ENCODE results near the gene WDR37.

WDR37 gene

DNA sequence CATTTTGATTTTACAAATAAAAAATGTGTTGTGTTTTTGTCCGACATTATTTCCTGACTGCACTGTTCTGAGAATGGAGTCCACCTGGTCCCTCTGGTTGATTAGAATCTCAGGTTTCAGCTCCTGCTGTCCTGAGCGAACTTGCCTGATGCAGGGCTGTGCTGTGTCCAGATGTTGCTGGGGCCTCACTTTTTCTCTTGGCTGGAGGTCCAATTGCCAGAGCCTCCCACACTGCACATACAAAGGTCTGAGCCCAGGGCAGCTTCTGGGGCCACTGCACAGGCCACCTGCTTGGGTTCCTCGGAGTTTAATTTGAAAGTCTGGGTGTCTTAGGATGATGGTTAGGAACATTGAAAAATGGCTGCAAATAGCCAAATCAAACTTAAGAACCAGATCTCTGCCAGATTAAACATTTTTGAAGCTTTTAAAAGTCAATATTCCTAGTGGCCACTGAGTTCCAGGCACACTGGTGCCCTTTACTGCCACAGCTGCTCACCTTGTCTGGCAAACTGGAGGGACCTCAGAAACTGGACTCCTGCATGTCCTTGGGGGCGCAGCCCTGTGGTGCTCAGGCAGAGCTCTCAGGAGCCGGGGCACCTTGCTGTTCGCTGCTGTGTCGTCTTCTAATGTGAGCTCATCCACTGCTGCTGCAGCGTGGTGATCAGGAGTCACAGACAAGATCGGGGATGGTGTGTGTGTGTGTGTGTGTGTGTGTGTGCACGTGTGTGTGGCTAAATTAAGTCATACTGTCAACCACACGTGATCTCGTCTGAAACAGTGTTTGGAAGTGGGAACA is 75.0 kb downstream of the WDR37 start:
- DNase-seq = no peak

DNA sequence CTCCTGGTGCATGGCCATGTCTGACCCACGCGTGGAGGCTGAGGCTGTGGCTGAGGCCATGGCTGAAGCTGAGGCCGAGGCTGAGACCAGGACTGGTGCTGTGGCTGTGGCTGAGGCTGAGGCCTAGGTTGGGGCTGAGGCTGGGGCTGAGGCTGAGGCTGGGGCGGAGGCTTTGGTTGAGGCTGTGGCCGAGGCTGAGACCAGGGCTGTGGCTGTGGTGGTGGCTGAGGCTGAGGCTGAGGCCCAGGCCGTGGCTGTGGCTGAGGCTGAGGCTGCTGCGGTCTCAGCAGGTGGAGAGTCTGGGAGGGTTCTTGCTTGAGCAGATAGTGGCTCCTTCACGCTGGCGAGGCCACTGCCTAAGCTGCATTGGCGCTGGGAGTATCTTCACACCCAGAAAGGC is 76.4 kb downstream of the WDR37 start:
- no peak for DNase-seq

DNA sequence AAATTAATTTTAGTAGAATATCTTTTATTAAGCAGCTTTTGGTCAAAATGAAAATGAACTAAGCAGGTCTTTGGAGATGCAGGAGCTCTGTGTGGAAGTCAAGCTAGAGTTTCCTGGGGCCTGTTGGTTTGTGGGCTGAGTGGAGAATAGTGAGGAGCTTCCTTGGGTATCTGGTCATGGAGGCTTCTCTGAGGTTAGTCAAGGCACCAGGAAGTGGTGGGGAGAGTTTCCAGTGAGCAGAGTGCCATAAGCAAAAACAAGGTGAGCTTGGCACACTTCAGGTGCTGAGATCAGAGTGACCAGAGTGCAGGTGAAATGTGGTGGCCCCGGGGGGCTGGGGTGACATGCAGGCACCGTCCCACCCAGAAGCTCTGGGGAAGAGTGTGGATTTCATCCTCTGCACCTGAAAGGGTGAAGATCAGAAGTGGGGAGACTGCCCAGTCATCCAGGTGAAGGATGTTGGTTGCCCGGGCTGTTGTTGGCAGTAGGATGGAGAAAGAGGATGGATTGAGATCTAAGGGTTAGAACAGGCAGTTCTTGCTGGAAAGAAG is 77.4 kb downstream of the WDR37 start:
- no peak for DNase-seq

DNA sequence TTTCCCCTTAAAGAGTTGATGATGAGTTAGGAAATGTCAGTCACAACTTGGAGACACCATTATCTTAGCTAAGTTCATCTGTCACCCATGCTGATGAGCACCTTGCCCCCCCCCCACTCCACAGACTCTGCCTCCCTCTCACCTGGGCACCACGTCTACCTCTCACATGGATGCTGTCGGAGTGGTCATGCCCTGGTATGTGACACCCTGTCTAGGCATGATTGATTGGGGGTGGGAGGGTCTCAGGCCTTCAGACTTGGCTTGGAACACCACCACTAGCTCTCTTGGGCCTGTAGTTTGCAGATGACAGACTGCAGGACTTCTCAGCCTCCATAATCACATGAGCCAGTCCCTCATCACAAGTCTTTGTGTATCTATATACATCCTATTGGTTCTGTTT is 78.0 kb downstream of the WDR37 start:
- no peak for DNase-seq

DNA sequence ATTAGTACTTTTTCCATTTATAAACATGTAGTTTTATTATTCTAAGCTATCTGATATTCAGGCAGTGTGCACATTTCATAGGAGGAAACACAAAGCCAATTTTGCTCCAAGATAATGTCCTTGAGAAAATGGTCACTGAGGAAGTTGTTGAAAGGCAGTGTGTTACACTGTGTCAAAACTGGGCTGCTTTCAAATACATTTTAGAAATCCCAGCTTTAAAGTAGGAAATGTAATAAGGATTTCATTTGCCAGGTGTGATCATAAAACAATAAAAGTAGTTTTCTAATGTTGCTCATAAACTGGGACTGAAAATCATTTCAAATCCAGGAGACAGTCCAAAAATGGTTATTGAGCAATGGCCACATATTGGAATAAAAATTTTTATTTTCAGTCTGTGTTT is 80.1 kb downstream of the WDR37 start:
- no peak for DNase-seq

DNA sequence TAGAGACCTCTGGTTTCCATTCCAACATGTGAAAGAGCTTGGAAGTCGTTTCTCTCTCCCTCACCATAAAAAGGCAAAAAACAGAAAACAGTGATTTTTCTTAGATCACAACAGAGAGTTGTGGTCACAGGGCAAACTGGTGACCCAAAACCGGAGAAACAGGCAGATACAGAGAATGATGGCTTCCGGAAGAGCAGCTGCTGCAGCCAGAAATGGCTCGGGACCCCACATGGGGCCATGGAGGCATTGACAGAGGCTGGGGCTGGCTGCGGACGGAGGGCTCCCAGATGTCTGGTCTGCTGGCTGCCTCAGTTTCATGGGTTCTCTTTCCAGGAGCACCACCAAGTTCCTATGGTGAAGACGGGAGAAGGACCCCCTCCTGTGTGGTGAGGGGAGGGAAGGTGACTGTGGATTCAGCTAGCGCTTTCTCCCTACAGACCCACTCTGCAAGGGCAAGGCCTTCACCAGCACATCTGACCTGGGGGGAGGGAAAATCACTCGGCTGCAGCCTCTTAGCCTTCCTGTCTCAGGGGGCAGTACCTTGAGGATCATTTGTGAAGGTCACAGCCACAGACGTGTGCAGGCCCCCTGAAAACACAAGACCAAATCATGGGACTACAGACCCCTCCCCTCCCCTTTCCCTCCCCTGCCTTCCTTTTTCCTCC is 81.4 kb downstream of the WDR37 start:
- no peak for DNase-seq

DNA sequence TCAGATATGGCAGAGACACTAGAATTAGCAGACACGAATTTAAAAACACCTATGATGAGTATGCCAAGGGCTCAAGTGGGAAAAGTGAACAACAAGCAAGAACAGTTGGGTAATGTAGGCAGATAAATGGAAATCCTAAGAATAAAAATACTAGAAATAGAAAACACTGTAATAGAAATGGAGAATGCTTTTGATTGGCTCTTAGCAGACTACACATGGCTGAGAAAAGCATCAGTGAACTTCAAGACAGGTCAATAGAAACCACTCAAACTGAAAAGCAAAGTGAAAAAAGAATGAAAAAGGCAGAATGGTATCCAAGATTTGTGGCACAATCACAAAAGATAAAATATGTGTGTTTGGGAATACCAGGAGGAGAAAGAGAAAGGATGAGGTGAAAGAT is 82.3 kb downstream of the WDR37 start:
- DNase-seq = no peak

DNA sequence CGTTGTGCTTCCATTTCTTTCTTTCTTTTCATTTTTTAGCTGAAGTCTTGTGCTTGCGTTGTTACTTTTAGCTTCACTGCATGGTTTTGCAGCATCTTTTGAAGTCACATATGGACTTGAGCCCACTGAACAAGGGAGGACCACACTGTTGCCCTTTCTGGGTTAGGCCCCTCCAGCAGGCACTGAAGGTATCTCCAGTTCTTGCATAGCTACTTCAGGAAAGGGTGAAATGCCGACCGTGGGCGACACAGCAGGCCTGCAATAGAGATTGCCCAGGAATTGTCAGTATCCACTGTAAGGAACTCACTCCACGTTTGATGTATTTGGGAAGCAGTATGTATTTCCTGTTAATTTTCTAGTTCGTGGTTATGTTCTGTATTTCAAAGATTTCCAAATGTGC is 85.1 kb downstream of the WDR37 start:
- DNase-seq = no peak

DNA sequence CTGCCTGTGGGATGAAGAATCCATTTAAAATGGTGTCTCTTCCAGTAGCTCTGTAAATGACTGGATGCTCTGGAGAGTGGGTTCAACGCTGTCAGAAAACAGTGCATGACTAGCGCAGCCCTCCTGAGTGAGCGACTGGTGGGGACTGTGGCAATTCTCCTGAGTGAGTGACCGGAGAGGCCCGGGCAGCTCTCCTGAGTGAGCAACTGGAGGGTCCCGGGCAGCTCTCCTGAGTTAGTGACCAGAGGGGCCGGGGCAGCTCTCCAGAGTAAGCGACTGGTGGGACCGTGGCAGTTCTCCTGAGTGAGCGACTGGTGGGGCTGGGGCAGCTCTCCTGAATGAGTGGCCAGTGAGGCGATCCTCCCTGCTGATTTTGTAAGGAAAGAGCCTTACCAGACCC is 85.5 kb downstream of the WDR37 start:
- DNase-seq = no peak

DNA sequence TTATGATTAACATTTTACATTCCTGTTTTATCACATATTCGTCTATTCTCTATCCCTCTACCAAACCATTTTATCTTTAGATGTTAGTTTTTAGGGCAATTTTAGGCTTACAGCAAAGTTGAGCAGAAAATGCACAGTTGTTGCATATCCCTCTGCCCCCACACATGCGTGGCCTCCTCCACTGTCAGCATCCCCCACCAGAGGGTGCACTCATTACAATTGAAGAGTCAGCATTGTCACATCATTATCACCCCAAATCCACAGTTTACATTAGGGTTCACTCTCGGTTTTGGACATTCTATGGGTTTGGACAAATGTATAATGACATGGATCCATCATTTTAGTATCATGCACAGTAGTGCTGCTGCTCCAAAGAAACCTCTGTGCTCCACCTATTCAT is 86.4 kb downstream of the WDR37 start:
- DNase-seq = no peak

DNA sequence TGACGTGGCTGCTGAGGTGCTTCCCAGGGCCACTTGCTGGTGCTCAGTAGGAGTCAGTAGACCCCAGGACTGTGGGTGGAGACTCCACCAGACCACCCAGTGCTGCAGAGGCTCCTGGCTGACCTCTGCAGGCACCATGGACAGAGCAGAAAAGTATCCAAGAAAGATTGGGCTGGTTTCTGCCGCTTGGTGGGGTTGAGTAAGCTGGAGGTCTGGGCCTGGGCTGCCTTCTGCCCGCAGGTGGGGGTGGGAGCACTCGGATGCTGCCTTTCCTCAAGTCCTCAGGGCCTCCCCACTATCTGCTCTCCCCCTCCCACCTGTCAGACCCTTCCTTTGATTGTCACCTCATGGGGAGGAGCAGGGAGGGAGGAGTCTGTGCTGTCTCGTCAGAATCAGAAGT is 91.6 kb downstream of the WDR37 start:
- no peak for DNase-seq

DNA sequence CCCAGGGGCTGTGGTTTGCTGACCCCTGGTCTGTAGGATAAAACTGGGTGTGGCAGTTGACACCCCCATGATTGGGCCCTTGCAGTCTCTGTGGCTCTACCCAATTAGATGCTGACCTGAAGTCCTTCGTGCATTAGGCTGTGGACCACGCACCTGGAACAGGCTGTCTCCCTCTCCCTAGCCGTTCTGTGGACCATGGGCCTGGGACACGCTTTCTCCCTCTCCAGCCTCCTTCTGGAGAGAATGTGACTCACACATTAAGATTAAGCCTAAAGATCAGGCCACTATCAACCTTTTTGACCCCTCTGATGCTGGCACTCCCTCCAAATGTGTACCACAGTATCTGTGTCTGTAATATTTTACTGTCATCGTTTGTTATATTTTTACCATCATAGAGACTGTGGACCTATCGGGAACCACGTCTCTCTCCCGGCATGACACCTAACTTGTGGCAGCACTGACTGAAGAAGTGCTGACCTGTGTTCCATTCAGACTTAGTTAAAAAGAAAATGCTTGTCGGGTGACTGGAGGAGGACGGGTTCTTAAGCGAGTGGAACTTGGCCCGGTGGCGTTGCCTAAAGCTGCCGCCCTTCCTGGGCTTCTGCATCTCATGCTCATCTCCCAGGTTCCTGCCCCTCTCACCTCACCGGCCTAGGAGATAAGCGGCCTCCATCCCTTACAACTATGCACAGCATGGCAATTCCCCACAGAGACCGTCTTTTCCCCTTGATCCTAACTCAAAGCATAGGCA is 92.8 kb downstream of the WDR37 start:
- no peak for DNase-seq

DNA sequence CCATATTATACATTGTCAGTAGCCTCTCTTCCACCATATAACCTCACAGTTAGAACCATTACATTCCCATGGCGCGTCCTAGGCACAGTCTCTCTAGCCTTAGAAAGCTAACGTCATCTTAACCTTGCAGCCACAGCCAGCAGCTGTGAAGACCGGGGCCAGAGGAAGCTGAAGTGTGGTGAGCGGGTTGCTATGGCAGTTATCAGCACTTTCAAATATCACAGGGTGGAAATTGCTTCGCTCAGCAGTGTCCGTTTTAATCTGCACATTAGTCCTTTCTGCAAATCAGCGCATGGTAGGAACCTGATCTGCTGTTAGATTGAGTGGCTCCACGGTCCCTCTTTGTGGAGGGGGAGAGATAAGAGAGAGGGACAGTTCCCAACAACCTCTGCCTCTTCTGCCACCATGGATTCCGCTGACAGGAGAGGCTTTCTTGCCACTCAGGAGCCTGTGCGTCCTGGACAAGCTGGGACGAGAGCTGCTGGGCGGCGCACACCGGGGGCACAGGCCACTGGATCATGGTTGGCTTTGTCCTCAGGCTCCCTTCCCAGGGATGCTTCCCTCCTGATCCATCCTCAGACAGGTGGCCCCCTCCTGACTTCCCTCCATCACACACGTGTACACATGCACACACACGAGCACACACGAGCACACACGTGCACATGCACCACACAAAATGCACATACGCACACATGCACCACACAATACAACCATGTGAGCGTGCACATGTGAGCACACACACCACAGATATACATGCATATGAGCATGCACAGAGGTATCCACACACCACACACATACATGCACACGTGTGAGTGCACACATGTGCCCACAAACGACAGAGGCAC is 93.8 kb downstream of the WDR37 start:
- peak; percentile 6 for DNase-seq

DNA sequence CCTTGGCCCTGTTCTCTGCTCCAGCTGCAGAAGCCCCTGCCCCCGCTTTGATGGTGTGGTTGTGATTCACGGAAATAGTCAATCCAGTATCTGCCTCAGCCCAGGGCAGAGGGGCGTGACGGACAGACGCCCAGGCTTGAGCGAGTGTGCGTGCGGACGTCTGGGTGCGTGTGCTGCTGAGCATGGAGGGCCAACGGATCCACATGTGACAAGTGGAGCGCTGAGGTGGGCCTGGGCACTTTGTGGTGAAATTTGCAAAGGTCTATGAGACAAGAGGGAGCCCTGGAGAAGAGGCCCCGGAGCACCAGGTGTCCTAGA is 94.4 kb downstream of the WDR37 start:
- DNase-seq = no peak

DNA sequence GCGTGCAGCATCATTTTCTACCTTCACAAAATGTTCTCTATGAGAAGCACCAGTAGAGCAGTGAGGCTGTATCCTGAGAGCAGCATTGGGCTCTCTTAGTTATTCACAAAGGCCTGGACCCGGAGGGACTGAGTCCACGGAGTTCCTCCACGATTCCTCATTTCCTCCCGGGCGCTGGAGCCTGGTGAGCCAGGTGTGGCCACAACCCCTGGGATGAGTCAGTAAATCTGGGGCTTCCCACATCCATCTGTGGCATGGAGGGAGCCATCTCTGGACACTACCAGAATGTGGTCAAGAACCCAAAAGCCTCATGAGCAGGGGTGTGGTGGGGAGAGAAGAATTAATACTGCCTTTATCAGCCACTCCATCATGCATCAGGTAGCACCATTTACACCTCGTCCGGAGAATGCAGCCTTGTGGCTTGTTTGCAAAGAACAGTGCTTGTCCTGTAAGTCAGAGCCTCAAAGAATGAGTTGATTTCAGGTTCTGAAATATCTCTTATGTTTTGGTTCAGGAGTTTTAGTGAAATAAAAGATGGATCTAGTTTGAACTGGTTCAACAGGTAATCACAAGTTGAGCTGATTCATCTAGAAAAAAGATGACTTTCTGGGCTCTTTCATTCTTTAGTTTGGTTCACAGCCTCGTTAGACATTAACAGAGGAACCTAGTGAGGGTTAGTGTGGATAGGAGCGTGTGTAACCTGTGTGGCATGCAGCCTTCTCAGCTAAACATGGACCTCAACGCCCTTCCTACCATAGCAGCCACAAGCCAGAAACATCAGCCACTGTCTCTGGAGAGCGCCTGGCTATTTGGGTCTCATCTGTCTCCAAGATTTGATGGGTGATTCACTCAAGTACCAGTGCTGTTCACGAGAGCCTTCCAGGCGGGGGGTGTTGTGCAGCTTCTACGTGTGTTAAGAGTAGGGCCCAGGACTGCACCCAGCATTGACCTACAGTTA is 95.2 kb downstream of the WDR37 start:
- no peak for DNase-seq

DNA sequence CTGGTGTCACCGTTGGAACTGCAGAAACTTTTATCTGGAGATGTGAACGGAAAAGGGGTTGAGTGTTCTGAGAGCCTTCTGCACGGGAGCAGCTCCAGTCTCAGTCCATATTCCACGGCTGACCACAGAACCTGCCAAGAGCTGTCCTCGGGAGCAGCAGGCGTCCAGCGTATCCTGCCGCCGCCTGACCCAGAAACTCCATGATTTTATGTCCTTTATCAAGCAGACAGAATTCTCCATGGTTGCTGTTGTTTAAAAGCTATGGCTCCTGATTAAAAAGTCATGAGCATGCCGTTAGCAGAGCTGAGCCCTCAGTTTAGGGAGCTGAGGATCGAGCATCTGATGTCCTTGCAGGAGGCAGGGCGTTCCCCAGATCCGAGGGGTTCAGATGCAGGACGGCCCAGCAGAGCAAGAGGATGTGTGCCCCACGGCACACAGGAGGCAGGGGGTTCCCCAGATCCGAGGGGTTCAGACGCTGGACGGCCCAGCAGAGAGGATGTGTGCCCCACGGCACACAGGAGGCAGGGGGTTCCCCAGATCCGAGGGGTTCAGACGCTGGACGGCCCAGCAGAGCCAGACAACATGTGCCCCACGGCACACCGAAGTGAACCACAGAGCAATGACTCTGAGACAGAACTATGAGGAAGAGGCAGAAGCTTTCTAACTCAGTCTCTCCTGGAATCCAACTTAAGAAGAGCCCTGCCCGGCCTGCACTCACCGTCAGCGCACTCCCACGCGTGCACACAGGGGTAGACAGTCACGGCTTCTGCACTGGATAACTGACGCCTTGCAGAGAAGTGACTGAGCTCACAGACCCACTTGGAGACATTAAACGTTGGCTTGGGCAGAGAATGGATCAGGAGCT is 96.4 kb downstream of the WDR37 start:
- DNase-seq = no peak

DNA sequence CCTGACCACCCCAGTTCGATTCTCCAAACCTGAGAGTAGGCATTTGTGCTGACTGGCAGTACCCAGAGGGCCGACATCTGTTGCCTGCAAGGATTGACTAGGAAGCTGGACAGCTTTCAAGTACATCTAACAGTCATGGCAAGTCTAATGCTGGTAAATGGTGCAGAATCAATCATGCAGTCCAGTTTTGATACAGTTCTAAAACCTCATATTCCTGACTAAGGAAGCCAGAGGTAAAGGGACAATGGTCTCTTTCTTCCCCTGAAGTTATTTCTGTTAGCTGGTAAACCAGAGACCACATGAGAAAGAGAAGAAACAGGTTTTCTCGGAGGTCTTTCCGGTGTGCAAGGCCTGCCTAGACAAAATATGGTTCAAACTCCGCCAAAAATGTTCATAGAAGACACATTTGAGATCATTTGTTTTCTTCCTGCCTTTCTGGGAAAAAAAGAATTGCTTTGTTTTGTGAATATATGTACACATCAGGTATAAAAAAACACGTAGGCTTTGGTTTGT is 97.1 kb downstream of the WDR37 start:
- no peak for DNase-seq

DNA sequence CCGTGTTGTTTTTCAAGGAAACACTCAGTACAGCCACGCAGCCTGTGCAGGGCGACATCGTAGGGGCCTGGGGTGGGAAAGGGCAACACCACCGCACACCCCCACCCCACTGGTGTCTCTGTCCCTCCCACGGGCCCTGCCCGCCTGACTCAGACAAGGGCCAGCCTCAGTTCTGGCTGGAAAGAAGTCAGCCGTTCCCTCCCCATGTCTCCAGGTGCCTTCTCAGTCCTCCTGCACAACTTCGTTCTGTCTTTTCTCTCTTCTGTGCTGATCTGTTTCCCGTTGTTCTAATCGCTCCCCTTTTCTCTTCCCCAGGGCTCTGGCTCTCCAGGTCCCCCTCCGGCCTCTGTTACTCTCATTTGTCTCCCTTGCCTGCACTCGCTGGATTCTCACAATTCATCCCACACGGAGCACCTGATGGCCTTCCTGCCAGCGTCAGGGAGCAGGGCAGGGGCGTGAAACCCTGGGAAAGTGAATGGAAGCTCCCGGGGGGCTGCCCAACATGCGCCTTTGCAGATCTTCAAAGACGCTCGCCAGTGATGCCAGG is 97.7 kb downstream of the WDR37 start:
- no peak for DNase-seq

DNA sequence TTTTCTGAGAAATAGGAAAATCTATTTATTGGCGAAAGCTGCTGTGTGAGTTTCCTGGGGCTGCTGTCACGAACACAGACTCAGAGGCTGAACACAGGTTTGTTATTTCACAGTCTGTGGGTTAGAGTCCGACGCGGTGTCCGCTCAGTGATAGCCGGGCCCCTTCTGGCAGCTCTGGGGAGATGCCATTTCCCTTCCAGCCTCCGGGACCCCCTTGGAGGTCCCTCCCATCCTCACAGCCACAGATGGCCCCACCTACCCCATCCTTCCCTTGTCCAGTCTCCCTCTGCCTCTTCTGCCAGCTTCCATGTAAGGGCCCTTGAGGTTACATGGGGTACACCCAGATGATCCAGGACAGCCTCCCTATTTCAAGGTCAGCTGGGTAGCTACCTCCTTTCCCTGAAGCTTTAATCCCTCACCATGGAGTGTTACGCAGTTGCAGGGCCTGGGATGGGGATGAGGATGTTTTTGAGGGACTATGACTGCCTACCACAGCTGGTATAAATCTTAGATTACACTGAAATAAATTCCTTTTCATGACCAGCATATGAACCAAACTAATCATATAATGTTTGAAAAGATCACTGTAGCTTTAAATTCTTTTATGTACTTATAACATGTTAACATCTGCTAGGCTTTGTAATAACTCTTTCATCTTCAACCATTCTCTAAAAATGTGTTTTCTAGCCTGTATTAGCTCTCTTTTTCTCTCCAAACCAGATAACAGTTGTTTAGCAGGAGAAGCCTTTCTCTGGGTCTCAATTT is 98.5 kb downstream of the WDR37 start:
- peak; percentile 1 for DNase-seq
